GM19035 (cell line): ENCODE results near the gene SMAD4.
"Not testable (repeated sequence)": the region's sequence is repeated elsewhere in the genome, so short reads cannot be mapped to it uniquely, and the experiment has no call there.

Experiments
- ATAC-seq: cut with Tn5 transposase; IDR thresholded peaks from one replicate; pipeline ENCODE4 v1.9.1; 2021; ENCODE audit not compliant: unreplicated experiment

SMAD4 gene

DNA sequence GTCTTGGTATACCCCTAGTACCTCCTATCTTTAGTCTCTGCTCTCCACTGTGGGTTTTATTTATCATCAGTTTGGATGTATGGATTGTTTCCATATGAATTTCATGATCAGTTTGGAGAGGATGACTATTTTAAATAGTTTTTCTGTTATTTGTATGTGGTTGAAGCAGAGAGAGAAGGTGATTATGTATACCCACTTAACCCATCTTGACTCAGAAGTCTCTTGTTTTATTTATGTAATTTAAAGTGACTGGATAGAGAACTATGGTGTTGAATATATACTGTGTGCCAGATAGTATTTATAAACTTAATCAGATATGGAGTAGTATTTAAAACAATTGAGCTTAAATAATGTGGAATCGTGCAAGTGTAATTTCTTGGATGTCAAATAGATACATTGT is 39.9 kb downstream of the SMAD4 start:
- no peak for ATAC-seq

DNA sequence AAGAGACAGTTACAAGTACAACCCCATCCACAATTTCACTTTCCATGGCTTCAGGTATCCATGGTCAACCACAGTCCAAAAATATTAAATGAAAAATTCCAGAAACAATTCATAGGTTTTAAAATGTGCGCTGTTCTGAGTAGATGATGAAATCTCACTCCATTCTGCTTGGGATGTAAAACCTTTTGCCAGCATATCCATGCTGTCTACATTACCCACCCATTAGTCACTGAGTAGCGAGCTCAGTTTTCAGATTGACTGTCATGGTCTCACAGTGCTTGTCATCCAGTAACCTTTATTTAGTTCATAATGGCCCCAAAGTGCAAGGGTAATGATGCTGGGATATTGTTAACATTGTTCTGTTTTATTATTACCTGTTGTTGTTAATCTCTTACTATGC is 40.5 kb downstream of the SMAD4 start:
- ATAC-seq: no peak

DNA sequence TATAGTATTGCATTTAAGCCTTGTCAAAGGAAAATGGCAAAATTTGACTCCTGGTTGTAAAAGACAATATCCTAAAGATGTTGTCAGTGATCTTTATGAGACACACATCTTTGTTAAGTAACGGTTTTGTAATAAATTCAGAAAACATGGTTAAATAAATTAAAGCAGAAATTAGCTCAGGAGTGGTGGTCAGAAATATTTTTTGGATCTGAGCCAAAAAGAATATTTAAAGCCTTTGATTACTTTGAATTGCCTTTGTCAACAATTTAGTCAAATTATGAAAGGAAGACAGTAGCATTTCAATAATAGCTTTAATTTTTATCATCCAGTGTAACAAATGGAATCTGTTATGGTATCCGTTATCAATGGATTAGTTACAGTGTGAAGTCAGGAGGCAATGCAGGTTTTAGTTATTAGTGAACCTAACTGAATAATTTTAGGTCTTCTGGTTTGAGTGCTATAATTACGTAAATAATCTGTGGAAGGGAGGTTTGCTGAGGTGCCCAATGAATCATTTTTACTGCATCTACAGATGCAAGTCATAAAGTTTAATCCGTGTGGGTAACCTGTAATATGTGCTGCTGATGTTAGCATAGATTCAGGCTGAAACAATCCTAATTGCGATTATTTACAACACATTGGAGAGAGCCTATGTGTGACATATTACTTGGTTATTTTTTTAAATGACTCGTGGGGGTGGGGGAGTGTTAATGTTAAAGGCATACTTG is 42.7 kb downstream of the SMAD4 start:
- no peak for ATAC-seq

DNA sequence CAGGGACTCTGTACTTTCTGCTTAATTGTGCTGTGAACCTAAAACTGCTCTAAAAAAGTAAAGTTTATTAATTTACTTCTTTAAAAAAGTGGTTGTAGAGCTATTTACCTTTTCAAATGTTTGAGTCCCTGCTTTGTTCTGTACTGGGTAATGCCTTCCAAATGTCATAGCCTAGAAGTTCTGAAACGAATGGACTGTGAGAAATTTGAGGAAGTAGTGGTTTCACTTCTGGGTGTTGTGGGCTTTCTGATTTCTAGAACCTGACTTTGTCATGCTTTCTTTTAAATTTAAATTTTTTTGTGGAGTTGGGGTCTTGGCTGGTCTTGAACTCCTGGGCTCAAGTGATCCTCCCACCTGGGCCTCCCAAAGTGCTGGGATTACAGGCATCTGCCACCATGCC is 44.6 kb downstream of the SMAD4 start:
- ATAC-seq: no peak

DNA sequence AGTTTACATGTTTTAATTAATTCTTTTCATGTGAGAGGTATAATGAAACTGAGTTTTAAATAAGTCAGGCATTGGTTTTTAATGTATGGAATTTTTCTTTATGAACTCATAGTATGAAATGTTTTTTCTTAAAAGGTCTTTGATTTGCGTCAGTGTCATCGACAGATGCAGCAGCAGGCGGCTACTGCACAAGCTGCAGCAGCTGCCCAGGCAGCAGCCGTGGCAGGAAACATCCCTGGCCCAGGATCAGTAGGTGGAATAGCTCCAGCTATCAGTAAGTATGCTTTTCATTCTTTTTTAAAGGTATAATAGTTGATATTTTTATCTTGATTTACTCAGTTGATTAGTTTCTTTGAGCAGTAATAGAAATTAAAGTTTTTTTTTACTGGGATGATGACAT is 46.5 kb downstream of the SMAD4 start:
- ATAC-seq: no peak

DNA sequence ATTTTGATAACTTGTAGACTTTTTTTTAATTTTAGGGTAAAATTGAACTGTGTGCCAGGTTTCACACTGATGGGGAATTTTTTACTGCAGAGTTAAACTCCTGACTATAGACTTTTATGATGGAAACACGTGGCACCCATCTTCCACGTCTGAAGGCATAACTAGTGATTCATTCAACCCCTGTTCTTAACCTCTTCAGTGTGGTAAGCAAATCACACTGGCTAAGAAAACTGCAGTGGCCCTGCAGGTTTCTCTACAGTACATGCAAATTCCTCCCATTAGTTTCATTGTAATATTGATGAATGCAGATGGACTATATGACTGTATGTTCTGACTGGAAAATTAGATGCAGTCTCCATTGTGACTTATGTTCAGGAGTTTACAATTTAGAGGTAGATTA is 47.2 kb downstream of the SMAD4 start:
- peak; percentile 81 for ATAC-seq

DNA sequence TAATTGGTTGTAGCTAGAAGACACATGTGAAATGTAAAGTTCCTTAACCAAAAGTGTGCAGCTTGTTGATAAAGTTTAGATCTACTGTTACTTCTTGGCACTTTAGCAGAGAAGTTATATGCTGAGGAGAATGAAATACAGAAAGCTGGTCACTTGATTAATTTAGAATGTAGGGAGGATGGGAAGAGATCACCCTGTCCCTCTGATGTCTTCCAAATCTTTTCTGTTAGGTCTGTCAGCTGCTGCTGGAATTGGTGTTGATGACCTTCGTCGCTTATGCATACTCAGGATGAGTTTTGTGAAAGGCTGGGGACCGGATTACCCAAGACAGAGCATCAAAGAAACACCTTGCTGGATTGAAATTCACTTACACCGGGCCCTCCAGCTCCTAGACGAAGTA is 48.0 kb downstream of the SMAD4 start:
- ATAC-seq: no peak

DNA sequence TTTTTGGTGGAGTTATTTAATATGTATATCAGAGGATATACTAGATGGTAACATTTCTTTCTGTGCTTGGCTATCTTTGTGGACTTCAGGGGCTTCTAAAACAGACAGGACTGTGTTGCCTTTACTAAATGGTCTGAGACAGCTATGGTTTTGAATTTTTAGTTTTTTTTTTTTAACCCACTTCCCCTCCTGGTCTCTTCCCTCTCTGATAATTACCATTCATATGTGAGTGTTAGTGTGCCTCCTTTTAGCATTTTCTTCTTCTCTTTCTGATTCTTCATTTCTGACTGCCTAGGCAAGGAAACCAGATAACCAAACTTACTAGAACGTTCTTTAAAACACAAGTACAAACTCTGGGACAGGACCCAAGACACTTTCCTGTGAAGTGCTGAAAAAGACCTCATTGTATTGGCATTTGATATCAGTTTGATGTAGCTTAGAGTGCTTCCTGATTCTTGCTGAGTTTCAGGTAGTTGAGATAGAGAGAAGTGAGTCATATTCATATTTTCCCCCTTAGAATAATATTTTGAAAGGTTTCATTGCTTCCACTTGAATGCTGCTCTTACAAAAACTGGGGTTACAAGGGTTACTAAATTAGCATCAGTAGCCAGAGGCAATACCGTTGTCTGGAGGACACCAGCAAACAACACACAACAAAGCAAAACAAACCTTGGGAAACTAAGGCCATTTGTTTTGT is 52.7 kb downstream of the SMAD4 start:
- ATAC-seq: no peak

DNA sequence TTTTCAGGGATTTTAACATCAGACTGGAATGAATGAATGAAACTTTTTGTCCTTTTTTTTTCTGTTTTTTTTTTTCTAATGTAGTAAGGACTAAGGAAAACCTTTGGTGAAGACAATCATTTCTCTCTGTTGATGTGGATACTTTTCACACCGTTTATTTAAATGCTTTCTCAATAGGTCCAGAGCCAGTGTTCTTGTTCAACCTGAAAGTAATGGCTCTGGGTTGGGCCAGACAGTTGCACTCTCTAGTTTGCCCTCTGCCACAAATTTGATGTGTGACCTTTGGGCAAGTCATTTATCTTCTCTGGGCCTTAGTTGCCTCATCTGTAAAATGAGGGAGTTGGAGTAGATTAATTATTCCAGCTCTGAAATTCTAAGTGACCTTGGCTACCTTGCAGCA is 53.4 kb downstream of the SMAD4 start:
- ATAC-seq: no peak

DNA sequence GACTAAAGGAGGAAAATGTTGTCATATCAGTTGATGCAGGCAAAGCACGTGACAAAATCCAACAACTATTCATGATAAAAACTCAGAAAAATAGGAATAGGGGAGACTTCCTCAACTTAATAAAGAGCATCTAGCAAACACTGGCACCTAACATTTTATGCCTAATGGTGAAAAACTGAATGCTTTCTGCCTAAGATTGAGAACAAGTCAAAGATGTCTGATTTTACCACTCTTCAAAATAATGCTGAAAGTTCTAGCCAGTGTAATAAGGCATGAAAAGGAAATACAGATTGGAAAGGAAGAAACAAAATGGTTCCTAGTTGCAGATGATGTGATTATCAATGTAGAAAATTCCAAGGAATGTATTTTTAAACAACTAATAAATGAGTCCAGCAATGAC is 58.4 kb downstream of the SMAD4 start:
- no peak for ATAC-seq

DNA sequence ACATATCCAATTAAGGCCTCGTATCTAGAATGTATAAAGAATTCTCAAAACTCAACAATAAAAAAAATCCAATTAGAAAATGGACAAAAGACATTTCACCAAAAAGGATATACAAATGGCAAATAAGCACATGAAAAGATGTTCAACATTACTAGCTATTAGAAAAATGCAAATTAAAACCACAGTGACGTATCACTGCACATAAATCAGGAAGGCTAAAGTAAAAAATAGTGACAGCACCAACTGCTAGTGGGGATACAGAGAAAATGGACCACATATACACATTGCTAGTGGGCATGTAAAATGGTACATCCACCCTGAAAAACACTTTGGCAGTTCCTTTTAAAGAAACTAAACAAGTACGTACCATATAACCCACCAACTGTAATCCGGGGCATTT is 59.7 kb downstream of the SMAD4 start:
- ATAC-seq: no peak

DNA sequence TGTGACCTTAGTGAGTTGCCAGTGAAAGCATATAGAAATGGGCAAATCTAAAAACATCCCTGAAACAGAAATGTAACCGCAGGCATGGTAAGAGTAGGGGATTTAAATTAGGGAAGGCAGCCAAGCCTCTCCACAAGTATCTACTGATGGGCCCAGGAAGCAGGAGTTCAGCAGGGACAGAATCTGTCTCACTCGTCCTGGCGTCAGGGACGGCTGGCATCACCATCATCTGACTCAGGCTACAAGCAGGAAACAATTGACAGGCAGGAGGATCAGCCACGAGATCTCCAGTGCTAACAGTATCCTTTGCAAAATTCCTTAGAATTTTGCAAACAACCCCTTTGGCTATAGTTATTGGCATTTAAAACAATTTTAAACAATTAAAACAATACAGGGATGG is 61.3 kb downstream of the SMAD4 start:
- ATAC-seq: no peak

DNA sequence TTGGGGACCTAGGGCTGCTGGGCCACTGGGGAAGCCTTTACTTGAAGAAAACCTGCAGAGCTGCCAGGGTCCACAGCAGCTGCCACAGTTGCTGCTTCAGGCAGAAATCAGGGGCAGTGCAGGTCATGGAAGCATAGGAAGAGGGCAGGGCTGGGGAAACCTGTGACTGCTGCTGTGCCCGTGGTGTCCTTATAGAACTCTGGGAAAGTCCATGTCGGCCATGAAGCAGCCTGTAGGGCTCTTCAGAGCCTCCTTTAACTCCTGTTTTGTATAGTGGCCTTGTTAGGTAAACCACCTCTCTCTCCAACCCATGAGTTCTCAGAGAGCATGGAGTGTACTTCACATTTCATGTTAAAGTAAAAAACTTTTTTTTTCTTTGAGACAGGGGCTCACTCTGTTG is 62.1 kb downstream of the SMAD4 start:
- ATAC-seq: no peak

DNA sequence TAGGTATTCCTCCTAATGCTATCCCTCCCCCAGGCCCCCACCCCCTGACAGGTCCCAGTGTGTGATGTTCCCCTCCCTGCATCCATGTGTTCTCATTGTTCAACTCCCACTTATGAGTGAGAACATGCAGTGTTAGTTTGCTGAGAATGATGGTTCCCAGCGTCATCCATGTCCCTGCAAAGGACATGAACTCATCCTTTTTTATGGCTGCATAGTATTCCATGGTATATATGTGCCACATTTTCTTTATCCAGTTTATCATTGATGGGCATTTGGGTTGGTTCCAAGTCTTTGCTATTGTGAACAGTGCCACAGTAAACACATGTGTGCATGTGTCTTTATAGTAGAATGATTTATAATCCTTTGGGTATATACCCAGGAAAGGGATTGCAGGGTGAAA is 63.0 kb downstream of the SMAD4 start:
- ATAC-seq: not testable (repeated sequence)

DNA sequence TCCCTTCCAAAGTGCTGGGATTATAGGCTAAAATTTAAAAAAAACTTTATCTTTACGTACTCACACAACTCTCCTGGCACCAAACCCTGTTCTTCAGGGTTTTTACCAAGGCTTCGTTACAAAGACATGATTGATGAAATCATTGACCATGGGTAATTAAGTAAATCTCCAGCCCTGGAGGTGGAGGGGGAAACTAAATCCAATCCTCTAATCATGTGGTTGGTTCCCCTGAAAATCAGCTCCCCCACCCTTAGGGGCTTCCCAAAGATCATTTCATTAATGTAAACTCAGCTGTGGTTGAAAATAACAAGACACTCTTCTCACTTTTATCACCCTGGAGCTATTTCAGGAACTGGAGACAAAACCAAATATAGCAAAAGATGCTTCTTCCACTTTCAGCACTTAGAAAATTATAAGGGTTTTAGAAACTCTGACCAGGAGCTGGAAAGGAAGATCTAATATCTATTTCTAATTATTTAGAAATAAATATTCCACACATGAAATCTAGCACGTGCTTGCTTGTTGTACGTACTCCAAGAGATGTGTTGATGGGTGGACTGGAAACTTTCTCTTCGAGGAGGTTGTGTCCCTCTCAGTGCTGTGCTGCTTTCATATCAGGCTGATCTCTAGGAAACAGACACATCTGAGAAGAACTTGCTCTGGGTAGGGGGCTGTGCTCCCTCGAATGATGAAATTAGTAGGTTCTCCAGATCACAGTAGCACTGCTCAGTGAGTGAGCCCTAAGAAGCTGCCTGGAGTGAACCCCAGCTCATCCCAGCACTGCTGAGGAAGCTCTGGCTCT is 67.2 kb downstream of the SMAD4 start:
- no peak for ATAC-seq

DNA sequence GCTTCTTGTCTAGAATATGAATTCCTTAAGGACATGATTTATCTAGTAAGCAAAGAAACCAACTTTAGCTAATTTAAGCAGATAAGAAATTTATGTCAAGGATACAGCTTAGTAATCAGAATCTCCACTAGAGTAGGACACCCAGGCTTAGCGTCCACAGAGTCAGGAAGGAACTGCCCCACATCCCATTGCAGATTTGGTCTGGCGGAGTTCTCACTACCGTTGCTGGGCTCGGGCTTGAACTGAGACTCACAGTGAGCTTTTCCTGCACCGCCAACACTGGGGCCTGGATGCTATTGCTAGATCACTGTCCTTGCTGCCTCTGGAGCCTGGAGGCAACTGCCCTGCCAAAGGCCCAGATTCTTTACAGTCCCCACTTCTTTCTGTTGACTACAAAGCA is 68.1 kb downstream of the SMAD4 start:
- ATAC-seq: no peak

DNA sequence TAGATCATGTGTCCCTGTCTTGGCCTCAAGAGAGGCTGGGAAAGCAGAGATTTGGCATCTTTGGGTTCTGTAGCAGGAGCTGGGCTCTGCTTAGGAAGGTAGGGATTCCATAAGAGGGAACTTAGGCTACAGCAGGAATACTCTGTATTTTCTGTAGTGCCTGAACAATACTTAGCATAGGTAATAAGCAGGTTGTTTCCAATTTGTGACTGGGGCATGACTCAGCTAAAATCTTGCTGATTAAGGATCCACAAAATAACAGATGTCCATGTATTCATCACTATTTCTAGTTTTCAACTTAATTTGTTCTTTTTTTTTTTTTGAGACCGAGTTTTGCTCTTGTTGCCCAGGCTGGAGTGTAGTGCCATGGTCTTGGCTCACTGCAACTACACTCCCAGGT is 68.5 kb downstream of the SMAD4 start:
- no peak for ATAC-seq

DNA sequence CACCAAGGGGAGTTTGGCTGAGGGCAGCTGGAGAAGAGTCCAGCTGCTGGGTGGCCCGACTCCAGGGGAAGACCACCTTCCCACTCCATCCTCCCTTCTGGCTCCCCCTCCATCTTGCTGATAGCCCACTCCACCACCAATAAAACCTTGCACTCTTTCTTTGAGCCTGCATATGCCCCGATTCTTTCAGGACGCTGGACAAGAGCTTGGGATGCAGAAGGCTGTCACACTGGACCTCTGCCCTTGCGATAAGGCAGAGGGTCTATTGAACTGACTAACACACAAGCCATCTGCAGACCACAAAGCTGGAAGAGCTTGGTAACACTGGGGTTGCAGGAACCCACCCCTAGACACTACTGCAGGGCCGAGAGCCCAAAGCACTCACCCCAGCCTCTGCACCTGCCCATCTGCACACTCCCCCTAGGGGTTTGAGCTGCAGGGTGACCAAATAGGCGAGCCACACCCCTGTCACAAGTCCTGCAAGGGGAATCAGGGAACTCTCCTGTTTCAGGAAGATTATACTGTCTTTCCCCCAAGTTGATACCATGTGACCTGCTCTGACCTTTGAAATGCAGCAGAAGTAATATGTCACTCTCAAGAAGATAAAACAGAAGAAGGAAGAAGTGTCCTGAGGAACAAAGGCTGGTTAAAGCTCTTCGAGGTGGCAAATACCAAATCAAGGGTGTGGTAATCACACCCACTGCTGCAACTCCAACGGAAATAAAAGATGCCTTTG is 70.5 kb downstream of the SMAD4 start:
- ATAC-seq: no peak

DNA sequence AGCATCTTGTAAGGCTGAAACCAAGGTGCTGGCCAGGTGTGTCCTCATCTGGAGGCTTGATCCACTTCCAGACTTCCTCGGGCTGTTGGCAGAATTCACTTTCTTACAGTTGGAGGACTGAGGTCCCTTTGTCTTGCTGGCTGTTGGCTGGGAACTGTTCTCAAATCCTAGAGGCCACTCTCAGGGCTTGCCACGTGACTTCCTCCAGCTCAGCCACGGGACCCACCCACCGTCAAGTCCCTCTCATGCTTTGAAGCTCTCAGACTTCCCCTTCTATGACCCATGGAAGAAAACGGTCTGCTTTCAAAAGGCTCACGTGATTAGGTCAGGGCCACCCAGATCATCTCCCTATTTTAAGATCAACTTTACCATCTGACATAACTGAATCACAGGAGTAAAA is 77.1 kb downstream of the SMAD4 start:
- no peak for ATAC-seq

DNA sequence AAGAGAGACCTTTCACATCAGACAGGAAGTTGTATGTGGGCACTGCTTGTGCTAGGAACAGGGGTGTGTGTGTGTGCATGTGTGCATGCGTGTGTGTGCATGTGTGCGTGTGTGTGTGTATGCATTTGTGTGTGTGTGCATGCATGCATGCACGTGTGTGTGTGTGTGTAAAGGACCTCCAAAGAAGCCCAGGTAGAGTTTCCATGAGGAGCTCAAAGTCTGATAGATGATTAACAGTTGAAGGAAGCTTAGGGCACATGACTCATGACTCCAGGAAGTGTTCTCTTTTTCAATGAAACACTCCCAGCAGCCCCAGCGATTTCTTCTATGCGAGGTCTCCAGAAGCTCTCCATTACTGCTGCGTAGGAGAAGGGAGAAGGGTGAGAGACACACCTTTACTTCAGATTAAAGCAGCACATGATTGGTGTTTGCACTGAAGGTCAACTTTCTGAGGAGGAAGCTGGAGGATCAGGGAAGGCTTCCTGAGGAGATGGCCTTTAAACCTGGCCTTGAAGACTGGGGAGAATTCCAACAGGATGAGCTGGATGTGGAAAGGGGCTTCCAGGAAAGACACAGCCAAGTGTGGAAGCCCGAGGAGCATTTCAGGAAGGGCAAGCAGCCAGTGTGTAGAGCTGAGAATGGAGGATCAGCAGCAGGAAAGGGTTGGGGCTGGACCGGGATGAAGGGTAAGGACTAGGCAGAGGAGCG is 77.7 kb downstream of the SMAD4 start:
- ATAC-seq: no peak

DNA sequence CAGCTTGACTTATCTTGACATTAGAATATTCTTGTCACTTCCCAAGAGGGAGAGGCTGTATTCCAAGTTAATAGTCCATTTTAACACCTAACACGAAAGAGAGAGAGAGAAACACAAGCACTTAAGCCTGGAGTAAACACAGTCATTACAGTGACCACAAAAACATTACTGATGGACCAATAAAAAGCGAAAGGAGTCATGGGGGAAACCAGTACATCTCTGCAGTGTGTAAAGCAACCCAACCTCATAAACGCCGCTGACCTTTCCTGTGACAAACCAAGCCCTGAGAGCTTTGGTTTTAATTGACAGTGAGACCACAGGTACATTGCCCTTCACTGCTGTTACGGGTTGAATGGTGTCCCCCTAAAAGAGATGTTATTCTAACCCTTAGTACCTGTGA is 78.3 kb downstream of the SMAD4 start:
- ATAC-seq: no peak
